UCSD-AML1 (cell line): ENCODE results near the gene FOXP1.

Experiments used
- DNase-seq: peaks from one replicate; lab custom pipeline; 2025; ENCODE audit not compliant: unreplicated experiment; lab: John Stamatoyannopoulos, UW

The FOXP1 gene

DNA sequence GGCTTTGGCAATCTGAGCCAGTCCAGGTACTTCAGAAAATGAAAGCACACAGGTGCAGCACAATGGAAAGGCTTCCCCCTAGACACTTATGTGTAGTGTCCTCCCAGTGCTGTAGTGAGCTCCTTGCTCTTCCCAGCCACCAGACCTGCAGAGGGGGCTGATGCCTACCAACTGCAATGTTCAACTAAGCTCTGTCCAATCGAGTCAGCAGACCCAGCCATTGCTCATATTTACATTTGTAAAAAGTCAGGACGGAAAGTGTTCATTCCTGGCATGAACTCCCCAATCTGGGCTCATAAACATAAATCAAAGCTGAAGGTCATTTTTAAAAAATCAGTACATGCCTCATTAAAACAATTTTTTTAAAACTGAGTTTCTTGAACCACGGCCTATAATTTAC, 73.0 kb downstream of the FOXP1 start:
- DNase-seq: no peak

DNA sequence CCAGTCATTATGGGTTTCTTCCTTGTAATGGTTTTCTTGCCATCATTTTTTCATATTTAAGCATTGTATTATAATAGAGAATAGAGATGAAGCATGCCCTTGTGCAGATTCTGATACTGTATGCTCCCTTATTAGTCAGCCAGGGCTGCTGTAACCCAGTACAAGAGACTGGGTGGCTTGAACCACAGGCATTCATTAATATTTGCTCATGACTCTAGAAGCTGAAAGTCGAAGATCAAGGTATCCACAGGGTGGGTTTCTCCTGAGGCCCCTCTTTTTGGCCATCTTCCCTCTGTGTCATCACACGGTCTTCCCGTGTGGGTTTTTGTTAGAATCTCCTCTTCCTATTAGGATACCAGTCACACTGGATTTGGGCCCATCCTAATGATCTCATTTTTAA, 74.5 kb downstream of the FOXP1 start:
- no peak for DNase-seq

DNA sequence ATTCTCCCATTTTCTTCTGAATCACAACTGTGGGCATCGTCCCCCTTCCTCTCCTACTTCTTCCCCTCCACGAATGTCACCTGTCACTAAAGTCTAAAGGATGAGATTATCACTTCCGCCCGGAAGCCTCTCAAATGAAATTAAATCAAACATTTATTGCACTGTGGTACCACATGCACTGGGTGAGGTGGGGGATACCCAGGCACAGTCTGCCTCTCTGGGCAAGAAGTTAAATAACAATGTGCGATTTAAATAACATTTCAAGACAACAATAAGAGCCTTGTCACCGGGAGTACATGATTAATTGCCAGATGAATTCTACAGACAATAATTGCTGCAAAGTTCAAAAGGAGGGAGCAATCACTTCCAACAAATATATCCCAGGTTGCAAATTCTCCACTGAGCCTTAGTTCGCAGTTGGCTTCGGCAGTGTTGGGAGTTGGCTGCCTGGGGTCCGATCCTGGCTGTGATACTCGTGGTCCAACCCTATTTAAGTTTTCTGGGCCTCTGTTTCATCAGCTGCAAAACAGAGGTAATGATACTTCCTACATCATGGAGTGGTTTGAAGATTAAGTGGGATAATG, 77.7 kb downstream of the FOXP1 start:
- no peak for DNase-seq

DNA sequence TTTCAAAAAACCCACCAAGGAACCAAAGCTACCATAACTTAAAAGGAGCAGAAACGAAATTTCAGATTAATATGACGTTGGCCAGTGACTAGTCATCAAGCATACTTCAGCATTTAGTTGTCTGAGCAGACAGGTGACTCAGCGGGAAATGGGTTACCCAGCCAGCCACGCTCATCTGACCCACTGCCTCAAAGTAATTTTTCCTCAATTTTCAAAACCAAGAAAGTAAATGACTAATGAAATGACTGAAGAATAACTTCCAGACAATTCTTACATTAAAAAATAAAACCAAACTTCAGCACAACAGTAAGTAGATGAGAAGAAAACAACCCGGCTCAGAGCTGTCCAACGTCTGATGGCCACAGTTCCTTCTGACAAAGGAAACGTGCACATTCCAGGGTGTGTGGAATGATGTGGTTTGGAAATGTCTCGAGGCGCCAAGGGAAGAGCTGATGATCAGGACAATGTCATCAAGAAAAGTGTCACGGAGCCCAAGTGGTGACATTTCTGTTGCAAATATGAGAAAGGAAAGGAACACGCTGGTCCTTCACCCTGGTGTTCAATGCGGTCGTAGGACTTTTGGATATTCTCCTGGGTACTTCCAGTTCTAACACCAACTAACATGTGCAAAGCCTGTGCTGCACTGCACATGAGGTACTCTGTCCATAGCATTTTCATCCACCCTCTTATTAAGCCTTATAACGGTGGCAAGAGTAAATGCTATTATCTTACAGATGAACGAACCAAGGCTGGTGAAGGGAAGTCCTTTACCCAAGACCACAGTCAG, 79.1 kb downstream of the FOXP1 start:
- DNase-seq: no peak

DNA sequence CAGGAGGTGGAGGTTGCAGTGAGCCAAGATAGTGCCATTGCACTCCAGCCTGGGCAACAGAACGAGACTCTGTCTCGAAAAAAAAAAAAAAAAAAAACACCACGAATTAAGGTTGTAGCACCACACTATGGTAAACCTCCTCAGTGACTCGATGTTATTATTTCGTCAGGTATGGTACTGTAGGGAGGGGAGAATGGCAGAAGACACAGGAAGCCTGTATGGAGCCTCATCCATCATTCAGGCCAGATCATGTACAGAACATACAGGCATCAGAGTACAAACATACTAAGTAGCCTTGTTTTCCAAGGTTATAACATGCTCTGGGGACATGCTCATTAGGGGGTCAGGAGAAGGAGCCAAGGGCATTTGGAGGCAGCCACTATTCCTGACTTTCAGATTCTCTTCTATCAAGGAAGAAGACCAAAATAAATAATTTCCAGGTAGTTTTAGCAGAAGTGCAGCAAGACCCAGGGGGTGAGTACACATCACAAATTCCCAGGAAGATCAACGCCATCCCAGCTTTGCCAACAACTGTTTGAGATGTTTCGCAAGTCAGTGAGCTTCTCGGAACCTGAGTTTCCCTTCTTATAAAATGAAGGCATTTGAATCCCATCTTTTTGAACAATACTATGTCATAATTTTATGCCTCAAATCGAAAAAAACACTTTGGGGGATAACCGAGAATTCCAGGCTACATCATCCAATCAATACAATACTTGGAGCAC, 79.8 kb downstream of the FOXP1 start:
- DNase-seq: no peak

DNA sequence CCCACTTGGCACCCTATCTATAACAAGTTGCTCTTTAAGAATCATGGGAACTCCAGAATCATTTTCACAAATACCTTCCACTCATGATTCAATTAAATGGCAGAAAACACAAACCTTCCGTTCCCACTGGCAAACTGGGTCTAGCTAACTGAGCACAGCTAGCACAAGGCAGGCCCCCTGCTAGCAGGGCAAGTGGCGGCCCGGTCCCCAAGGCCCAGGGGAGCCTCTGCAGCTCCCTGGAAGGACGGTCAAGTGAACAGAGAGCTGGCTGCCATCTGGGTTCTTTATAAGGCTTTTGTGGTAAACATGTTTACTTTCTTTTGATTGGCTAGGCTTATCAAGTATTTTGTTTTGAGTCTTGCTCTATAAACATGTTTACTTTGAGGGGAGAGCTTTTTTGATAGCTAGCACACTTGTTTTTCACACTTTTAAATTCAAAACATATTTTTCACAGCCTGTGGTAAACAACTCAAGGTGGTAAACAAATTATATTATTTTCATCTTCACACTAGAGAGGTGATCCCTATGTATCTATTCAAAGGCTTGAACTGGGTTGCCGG, 81.4 kb downstream of the FOXP1 start:
- no peak for DNase-seq

DNA sequence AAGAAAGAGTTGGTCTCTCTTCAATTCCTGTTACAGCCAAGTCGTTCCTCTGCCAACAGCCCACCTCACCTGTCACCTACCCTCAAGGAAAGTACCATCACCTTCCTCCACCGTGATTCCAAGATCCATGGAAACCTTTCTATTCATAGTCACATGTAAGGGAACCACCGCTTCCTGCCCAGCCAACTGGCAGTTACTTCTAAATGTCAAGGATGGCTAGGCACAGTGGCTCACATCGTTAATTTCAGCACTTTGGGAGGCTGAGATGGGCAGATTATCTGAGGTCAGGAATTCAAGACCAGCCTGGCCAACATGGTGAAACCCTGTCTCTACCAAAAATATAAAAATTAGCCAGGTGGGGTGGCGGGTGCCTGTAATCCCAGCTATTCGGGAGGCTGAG, 82.8 kb downstream of the FOXP1 start:
- no peak for DNase-seq

DNA sequence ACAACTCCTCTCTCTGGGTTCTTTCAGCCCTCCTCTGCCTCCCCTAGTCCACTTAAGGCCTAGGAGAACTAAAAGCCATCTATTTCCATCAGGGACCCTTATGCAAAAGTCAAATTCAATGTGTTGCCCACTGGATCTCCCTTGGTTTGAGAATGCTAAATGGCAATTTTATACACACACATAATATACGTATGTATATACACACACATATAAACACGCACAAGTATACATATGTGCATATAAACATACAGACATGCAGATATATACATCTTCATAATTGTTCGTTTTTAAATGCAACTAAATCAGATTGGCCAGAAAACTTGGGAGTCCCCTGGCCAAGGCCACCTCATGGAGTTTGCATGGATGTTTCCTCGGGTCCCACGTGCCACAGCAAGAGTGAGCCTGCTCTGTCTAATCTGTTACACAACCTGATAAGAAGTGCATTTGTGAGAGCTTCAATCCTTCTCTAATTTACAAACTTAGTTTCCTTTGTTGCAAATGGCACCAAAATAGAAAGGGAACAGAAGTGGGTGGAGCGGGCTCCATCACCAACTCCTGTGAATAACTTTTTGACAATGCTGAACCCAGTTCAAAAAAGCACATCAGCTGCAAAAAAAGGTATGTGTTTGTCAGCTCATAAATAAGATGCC, 84.2 kb downstream of the FOXP1 start:
- DNase-seq: no peak

DNA sequence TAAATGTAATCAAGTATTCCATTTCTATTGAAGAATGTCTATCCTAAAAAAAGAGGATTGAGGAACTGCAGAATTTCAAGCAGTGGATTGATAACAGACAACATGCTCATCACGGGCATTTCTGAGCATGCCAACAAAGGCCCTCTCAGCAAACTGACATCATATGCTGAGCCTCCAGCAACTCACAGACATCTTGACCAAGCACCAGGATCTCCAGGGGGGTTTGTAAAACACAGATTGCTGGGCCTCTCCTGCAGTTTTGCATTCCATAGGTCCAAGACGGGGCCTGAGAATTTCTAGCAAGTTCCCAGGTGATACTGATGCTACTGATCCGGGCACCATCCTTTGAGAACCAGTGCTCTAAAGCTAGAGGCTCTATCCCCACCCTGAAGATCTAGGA, 85.0 kb downstream of the FOXP1 start:
- no peak for DNase-seq

DNA sequence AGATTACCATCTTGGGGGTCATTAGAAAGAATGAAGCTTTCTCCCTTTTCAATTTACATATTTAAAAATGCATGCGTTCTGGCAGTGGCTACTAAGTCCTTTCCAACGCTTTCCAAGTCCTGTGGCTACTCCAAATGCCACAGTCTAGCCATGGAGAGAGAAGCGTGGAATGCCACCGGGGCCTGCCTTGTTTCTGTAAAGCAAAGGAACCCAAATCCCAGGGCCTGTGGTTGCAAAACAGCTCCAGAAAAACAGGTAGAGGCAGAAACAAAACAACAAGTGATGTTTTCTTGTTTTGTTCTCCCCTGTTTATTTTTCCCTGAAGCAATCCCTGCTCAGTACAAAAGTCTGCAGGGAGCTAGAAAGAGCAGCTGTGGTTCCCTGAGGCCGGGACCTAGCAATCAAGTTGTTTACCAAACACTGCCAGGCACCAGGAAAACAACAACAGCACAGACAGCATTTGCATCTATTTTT, 85.5 kb downstream of the FOXP1 start:
- DNase-seq: no peak

DNA sequence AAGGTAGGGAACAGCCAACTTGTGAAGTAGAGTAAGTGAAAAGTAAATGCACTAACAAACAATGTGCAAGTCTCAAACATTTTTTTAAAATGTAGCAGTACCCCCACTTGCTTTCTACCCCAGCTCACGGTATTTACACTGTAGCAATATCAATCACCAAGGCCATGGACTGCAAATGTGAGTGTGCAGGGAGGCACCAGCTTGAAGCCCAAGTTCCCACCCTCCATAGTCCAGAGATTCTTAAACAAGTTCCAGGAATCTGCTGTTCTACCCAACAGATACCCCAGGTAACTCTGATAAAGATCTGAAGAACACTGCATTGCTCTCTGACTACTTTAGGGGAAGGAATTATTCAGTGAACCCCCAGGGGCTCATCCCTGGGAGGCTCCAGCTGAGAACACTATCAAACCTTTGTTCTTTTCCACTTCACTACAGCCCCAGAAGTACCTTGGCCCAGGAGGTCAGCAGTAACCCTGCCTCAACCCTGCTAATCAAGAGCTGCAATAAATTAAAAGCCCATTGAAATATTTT, 86.1 kb downstream of the FOXP1 start:
- DNase-seq: no peak

DNA sequence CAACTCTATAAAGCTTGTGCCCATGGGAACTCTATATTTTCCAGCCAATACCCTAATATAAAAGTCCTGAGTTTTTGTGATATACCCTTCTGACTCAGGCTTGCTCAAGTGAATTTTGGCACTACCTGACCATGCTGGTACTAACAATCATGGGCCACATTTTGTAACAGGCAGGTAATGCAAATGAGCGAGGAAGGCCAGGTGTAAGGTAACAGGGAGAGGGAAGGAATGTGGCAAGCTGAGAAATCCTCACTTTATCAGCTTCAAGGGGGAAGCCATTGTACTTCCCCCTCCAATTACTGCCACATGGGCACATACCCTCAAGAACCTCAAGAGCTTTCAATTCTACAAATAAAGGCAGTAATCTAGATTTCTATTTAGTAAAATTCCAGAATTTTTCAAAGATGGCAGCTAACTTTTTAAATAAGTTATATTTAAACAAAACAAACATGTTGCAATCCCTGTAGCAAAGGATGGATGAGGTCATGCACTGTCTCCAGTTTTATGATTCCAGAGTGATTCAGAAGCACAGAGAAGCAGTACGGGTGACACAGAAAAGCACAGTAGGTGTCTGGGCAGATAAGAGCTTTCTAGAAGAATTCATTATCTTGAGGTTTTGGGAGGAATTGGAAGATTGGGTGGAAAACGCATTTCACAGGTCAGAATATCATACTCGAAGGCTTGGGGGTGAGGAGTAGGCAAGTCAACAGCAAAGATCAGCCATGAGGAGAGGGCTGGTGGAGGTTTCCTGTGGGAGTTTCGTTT, 87.6 kb downstream of the FOXP1 start:
- DNase-seq: no peak

DNA sequence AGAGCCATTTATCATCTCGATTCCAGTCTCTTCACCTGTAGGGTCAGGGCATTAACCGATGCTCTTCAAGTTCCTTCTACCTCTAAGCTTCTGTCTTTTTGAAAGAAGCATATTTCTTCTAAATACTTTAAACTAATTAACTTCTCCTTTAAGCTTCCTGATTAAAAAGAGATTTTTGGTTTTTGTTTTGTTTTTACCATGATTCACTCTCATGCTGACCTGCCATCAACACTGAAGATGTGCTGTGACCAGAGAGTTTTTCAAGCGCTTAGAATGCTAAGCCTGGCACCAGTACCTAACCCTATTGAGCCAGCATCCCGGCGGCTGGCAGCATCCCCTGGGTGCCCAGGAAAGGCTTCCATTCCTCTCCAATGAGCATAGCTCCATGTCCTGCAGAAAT, 89.3 kb downstream of the FOXP1 start:
- no peak for DNase-seq

DNA sequence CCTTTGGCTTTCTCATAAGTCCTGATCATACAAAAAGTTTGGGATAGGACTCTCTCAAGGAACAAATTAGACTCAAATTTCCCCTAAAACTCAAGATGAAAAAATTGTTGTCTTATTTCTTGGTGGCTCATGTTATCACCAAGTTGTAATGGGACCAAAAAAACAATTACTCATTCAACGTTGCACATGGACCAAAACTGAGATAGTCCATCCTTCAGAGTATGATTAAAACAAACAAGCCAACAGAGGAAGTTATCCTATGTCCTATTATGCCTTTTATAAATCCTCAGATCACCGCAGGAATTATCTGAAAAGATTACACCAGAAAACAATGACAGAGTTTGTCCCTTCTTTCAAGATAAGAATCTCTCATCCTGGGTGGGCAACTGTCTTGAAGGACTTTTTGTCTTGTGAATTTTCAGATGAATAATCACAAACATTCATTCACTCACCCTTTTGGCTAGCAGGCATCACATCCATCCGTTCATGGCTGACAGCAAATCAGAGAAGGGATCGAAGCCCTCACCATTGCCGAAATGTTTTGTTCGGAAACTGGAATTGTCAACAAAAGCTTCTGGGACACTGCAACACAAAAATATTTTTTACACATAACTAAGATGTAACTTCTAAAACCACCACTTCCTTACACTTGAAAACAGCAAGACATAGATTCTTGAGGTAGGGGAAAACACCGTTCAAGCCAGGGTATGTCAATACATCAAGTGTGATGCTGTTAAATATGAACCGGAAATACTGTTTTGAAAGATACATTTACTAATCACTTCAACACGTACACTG, 90.4 kb downstream of the FOXP1 start:
- DNase-seq: no peak

DNA sequence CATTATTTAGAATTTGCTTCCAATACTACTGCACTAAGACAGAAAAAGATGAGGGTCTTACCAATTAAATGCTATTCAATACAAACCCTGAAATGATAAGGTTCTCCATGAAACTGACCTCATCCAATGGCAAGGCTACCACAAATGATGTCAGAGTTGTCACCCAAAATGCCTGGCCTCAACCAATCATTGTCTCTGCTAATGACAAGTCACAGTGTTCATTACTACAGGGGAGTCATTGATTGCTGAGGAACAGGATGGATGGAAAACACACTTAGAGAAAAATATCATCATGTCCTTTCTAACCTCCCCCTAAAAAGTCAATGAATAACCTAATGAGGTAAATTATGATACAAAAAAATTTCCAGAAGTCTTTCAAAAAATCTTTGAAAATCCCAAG, 91.0 kb downstream of the FOXP1 start:
- no peak for DNase-seq

DNA sequence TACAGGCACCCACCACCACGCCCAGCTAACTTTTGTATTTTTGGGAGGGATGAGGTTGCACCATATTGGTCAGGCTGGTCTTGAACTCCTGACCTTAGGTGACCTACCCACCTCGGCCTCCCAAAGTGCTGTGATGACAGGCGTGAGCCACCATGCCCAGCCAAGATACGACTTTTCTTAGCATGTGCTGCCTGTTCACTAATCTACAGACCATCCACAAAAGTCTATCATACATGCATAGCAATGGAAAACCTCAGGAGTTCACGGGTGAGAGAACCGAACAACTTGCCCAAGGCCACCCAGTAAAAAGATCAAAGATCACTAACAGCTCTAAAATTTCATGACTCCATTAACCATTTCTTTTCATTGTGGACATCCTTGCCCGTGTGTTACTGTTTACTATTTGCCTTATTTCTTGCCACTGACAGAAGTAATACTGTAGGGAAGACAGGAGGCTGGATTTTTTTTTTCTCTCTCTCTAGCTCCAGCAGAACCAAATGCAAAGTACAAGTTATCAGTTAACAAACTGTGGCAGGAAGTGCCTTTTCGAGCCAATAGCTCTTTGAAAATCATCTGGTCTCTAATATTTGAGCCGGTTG, 92.3 kb downstream of the FOXP1 start:
- no peak for DNase-seq

DNA sequence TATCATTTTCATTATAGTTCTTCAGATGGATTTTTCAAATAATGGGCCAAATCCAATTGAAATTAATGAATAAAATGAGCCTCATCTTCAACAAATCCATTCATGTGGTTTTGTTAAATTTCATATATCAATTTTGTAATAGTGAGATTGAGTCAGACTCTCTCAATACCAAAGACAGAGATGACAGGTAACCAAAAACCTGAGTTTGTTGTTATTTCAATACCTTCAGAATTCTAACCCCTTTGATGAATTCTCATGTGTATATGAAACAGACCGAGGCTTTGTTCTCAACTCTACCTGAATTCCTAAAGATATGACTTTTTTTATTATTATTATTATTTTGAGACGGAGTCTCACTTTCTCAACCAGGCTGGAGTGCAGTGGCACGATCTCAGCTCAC, 92.8 kb downstream of the FOXP1 start:
- no peak for DNase-seq

DNA sequence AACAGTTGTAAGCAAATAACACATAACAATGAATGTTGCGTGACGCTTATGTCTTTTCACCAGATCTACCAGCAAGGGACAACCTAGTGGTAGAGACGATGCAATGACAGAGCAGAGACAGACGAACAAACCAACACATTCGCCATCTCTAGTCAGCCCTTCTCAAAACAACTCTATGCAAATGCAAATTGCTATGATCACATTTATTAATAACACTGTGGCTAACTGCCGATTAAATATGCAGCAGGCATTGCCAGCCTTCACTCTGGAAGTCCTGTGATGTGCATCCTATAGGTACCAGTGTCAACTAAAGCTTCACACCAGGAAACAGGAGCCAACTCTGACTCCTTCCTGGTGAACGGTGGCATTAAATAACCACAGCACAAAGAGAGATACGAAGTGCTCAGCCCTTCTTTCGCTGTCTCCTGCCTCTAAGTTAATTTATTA, 94.2 kb downstream of the FOXP1 start:
- no peak for DNase-seq

DNA sequence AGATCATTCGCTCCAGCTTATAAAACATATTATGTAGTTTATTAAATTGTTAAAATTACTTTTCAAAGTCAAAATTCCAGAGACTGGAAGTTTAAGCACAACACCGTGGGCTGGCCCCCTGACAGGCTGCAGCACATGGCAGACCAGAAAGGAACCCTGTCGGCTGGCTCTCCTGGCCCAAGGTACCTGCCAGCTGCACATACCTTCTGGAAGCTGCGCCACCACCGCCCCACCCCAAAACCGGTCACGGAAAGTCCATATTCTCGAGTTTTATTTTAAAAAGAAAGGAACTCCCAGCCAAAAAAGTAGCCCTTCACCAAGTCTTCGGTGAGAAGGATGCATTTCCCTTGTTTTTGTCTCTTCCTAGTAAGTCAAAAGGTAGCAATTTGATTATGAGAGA, 94.6 kb downstream of the FOXP1 start:
- DNase-seq: no peak
